ENCODE data around the gene LRRC17. TPM values are rescaled to one million over a fixed set of nuclear protein-coding genes. Genes with fewer than 3 reads are reported as not detected.

The LRRC17 gene
- total RNA-seq, 4 donors from 2014 or later: 0.83 to 3.5 (median 2.6) TPM

- DNase-seq (ENCODE audit: extremely low spot score): no peak
- peak overlapping the region; percentile 32 to 56 (median 42) for H3K27ac ChIP-seq (replicated peaks in 1 of 4)
- TF ChIP-seq EP300 (IDR thresholded peaks at IDR 0.05) (no peak), CTCF (IDR thresholded peaks at IDR 0.05) (no peak), POLR2A (IDR thresholded peaks at IDR 0.05; ENCODE audit: low read depth) (no peak), POLR2AphosphoS5 (IDR thresholded peaks at IDR 0.05) (no peak)
- no peaks in the 10 kb centered on the region for H3K27me3 ChIP-seq
- no peaks in the 10 kb centered on the region for H3K36me3 ChIP-seq
- 11% methylated on average over 1 of the region's 1 CpG for WGBS
- intact Hi-C loops (cut with DNase I): no loop called here
- no peaks in the 10 kb centered on the region for H3K9me3 ChIP-seq
- peaks cover 0 to 29% (median 20%) of the 10 kb centered on the region in 4 donors for H3K4me1 ChIP-seq
- no peak overlapping the region for H3K4me3 ChIP-seq
Observed at GRCh38 chr7:102993718-102994029, 80.9 kb downstream of the LRRC17 start.

DNA sequence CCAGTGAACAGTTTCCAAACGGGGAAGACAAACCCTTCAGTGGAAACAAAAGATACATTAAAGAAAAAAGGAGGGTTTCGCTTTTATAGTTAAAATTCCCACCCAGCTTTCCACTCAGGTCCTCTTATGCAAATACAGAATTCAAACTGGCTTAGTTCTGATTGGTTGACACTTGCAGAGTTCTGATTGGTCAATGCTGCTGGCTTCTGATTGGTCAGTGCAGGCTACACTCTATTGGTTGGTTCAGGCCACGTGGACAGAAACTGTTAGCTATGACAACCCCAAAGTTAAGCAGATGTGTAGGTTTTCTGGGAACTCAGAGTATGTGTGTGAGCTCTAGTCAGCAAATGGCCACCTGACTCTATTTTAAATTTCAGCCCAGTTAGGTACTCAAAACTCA, 81.8 kb downstream of the LRRC17 start:
- Histone ChIP-seq H3K27me3 (no peaks in the 10 kb centered on the region), H3K9me3 (no peaks in the 10 kb centered on the region), H3K27ac (replicated peaks in 1 of 4) (no peak overlapping the region), H3K4me1 (peaks cover 0 to 29% (median 20%) of the 10 kb centered on the region in 4 donors), H3K36me3 (no peaks in the 10 kb centered on the region), H3K4me3 (no peak overlapping the region)
- TF ChIP-seq POLR2AphosphoS5 (IDR thresholded peaks at IDR 0.05) (no peak), CTCF (IDR thresholded peaks at IDR 0.05) (no peak), EP300 (IDR thresholded peaks at IDR 0.05) (no peak), POLR2A (IDR thresholded peaks at IDR 0.05; ENCODE audit: low read depth) (no peak)
- WGBS: 92% methylated on average over 3 of the region's 3 CpGs
- peak; percentile 39 for DNase-seq (ENCODE audit: extremely low spot score)
- intact Hi-C loops (cut with DNase I): no loop called here

Other genes starting within 250 kb of the LRRC17 start
- gene POLR2J2, start 241.3 kb upstream of the LRRC17 start, total RNA-seq: 1 to 10 TPM in 3 of 4 donors, under 1 TPM in 1; 0.45 to 3.7 (median 1.9) TPM
- 10 to 100 TPM in 3 of 4 donors, 1 to 10 TPM in 1; 8.3 to 19.5 (median 11.9) TPM for gene FAM185A, start 164.0 kb upstream of the LRRC17 start, total RNA-seq
- 1 to 10 TPM in 2 of 4 donors, under 1 TPM in 2; 0.52 to 1.7 (median 1.1) TPM for gene FBXL13, start 161.8 kb downstream of the LRRC17 start, total RNA-seq
- gene ARMC10, start 162.1 kb downstream of the LRRC17 start, total RNA-seq: 10 to 100 TPM; 28.8 to 41.2 (median 37.2) TPM
- 1 to 10 TPM; 4.7 to 8.7 (median 6.1) TPM for gene NAPEPLD, start 236.1 kb downstream of the LRRC17 start, total RNA-seq

All from esophagus muscularis mucosa (tissue), 4 donors.